HG02678 (cell line): ENCODE results near the gene RFNG.
A peak's percentile ranks its signal among the peaks of the same experiment; 100 is the strongest.

Experiments used
- ATAC-seq: cut with Tn5 transposase; IDR thresholded peaks from one replicate; pipeline ENCODE4 v1.9.1; 2021; ENCODE audit warnings: mild to moderate bottlenecking, moderate library complexity; ENCODE audit not compliant: unreplicated experiment

Gene RFNG

DNA sequence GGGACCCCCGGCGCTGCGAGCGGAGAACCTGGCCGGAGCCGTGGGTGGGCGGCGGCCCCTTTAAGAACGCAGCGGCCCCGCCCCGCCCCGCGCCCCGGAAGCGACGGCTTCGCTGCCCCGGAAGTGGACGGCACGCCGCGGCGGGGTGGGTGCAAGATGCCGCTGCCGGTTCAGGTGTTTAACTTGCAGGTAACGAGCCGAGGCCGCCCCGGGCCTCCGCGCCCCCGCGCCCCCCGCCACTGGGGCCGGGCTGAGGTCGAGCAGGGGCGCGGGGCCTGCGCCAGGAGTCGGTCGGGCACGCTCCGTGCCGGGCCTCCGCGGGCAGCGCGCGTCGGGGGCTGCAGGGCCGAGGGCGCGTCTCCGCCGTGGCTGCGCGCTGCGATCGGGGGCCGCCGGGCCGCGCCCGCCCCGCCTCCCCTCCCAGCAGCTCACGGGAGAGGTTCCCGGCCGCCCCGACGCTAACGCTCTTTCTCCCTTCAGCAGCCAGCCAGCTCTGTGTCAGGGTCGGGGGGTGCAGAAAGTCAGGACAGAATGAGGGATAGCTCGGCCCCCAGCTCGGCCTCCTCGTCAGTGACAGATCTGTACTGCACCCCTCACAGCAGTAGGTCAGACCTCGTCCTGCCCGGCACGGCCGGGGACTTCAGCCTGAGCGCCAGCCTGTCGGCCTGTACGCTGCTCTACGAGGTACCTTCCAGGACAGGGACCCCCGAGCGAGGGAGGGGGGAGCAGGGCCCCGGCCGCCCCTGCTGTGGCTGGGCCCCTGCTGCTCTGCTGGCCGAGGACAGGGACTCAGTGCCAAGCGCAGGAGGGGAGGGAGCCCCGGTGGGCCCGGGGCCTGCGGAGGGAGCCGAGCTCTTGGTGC, at the start of gene RFNG, which contains the start of gene GPS1:
Gene RFNG, minus strand, starts transcription at position 36 of the 862 bp plus-strand sequence. CDS start 45 bp downstream, outside the sequence.
Gene GPS1, plus strand, starts transcription at position 123 of the 862 bp plus-strand sequence. Its CDS starts 34 bp downstream, at position 157.
- ATAC-seq: no peak

DNA sequence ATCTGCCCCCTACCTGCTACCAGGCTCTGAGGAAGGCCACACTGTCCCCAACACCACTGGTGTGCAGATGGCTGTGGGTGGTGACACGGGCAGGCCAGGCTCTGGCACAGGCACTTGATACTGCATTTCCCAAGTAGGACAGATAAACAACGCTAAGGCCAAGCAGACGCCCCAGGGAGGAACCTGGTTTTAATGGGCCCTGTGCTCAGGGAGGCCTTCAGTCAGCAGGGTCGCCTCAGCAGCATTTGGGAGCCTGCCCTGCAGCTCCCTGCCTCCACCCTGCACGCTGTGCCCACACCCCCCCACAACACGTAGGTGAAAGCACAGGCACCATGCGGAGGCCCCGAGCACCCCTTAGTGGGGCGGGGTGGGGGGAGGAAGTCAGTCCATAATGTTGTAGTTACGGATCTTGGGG, 49.7 kb upstream of the RFNG start:
- no peak for ATAC-seq

GRCh38 chr17:82100502-82101298, 49.1 kb upstream of the RFNG start:
- no peak for ATAC-seq

DNA sequence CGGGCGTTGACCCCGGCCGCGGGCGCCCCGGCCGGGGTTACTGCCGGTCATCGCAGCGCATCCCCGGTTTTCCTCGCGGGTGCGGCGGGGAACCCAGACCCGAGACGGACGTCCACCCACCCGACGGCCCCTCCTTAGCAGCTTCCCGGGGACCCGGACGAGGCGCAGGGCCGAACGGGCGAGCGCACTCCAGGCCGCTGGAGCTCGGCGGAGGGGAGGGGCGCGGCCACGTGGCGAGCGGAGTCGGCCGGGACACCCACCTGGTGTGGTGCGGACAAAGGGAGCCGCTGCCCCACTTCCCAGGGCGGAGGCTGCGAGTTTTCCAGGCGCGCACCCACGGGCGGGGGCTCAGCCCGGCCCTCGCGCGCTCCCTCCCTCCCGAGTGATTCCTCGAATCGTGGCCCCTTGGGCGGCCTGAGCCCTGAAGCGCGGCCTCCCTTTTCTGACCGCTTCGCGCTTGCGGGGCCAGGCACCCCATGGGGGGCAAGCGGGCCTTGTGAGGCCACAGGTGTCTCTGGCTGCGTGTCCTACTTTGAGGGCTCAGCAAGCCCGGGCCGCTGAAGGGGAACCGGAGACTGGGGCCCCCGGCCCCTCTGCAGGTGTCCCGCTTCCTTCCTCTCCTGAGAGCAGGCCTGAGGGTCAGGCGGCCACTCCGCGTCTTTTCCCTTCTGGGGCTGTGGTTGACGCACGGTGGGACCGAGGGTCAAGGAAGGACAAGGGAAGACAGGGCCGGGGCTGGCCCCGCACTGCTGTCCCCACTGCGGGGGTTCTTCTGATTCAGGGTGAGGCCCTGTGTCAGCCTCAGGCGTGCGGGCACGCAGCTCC, 47.5 kb upstream of the RFNG start:
- peak; percentile 15 for ATAC-seq

GRCh38 chr17:82098169-82098938, 46.7 kb upstream of the RFNG start, which contains the start of gene FASN:
Gene FASN, minus strand, starts transcription at chr17:82098236. Its CDS starts 1,791 bp downstream, at chr17:82096445.
- ATAC-seq: peak; percentile 69

- no peak for ATAC-seq
Observed at GRCh38 chr17:82097919-82098168, 46.2 kb upstream of the RFNG start.

GRCh38 chr17:82097184-82097918, 45.7 kb upstream of the RFNG start:
- peak; percentile 0 for ATAC-seq

- ATAC-seq: no peak
Observed at GRCh38 chr17:82096709-82097183, 45.1 kb upstream of the RFNG start.

DNA sequence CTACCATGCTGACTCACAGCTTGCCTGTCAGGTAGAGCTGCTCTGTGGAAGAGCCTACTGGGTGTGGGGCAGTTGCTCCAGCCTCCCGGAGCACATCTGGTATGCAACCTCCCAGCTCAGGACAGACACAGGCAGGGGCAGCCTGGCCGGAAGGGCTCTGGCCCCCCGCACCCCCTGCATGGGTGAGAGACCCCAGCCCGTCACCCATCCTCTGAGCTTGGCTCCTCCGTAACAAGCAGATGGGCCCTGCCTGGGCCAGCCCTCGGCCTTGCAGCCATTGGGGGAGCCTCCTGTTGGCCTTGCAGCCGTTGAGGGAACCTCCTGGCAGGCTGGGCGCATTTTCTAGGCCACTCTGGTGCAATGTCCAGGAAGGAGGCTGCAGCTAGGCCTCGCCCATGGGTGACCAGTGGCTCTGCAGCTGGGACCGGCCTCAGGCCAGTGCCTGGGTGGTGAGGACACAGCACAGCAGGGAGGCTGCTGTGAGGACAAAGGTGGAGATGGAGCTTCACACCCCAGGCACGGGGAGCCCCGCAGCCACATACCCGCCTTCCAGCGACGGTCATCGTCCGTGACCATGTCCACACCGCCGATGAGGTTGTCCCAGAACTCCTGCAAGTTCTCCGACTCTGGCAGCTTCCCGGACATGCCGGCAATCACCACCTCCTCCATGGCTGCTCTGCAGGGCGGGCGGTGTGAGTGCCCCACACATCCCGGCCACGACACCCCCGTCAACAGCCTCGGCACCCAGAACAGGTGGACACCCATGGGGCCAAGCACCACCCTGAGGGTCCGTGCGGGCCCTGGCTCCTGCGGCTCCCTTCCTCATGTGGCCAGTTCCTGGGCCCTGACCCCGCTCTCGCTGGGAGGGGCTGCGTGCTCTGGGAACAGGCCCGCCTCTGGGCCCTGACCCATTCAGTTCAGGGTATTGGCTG, 44.4 kb upstream of the RFNG start:
- ATAC-seq: no peak

GRCh38 chr17:82094931-82095776, 43.5 kb upstream of the RFNG start:
- ATAC-seq: no peak

DNA sequence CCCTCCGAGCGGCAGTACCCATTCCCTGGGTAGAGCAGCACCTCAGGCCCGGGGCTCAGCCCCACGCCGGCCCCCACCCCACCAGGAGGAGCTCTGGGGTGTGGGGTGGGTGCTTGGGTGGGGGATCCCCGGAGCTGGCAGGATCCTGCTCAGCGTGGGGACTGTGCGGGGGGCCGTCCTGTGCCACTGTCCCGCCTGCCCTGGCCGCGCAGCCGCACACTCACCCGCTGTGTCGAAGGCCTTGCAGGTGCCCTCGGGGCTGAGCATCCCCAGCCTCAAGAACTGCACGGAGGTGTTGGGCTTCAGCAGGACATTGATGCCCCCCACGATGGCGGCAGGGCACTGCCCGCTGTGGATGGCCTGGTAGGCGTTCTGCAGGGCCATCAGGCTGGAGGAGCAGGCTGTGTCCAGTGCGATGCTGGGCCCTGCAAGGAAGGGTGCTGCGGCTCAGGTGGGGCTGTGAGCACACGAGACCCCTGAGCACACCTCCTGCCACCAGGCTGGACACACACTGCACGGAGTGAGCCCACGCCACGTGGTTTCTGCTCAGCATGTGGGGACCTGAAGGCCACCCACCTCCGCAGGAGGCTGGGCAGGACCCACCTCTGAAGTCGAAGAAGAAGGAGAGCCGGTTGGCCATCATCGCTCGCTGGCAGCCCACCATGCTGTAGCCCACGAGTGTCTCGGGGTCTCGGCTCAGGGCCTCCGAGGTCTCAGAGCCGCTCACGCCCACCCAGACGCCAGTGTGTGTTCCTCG, 41.6 kb upstream of the RFNG start:
- ATAC-seq: no peak

DNA sequence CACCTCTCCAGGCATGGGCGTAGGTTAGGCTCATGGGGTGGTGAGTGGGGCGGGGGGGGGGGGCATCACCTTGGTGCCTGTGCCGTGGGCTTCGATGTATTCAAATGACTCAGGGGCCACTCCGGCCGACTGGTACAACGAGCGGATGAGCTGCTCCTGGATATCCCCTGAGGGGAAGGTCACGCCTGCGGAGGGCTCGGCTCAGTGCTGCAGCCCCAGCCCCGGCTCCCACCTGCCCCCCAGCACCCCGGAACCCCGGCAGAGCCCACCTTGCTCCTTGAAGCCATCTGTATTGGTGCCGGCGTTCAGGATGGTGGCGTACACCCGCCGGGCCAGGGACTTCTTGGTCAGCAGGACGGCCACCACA, 41.0 kb upstream of the RFNG start:
- ATAC-seq: no peak

DNA sequence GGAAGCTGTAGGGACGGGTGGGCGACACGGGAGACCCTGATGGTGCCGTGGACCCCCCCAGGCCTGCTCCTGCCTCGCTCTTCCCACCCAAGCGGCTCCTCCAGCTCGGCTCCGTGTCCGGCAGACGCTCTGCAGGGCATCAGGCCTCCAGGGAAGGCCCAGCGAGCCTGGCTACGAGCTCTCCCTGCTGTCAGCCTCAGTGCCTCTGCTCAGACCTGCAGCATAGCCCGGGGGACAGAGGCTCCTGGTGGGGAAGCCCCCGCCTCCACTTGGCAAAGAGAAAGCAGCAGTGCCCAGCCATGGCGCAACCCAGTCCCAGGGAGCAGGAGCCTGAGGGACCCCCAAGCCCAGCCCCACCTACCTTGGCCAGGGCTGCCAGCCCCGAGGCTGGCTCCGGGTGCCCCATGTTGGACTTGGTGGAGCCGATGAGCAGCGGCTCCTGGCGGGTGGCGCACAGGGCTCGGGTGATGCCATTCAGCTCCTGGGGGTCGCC, 40.5 kb upstream of the RFNG start:
- ATAC-seq: no peak

- ATAC-seq: no peak
Observed at GRCh38 chr17:82091264-82092066, 39.9 kb upstream of the RFNG start.

DNA sequence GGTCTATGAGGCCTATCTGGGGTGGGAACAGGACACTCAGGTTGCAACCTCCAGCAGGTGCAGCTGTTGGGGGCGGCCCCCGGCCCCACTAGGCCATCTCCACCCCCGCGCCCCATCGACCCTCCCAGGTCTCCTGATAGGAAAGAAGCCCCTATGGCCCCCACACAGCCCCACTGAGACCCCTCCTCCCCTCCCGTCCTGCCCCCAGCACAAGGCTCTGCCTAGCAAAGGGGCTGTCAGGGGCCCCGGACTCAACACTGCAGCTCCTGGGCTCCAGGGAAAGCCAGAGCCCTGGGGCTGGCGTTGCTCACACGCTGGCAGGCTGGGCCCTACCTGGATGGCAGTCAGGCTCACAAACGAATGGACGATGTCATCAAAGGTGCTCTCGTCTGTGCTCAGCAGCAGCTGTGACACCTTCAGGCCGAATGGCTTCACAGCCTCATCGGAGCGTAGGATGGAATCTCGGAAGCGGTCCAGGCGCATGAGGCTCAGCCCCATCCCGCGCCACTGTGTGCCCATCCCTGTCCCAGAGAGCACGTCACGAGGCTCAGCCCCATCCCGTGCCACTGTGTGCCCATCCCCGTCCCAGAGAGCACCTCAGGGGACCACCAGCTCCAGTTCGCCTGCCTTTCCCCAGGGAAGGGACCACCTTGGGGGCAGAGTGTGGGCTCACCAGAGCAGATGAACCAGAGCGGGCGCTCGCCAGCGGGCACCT, 39.1 kb upstream of the RFNG start:
- ATAC-seq: no peak
